Cerebellar nuclear complex (tissue), 1 donor: ENCODE measurements around the gene OR4F6.
"Not testable (repeated sequence)": the region's sequence is repeated elsewhere in the genome, so short reads cannot be mapped to it uniquely, and the experiment has no call there.

Experiments used
- DNase-seq, 2 experiments: peaks; one replicate each; lab custom pipeline; 2025; lab: John Stamatoyannopoulos, UW

OR4F6 gene

GRCh38 chr15:101803209-101803608, at the start of gene OR4F6:
Gene OR4F6, plus strand, starts transcription at chr15:101803509. Its CDS starts 2,211 bp downstream, at chr15:101805720.
- no peak for DNase-seq

GRCh38 chr15:101764669-101765339, 38.5 kb upstream of the OR4F6 start:
- not testable (repeated sequence) for DNase-seq

- not testable (repeated sequence) for DNase-seq
Observed at GRCh38 chr15:101765340-101765671, 38.0 kb upstream of the OR4F6 start.

- DNase-seq: no peak
Observed at GRCh38 chr15:101765772-101766456, 37.4 kb upstream of the OR4F6 start.

GRCh38 chr15:101767083-101767640, 36.1 kb upstream of the OR4F6 start:
- DNase-seq: not testable (repeated sequence)

GRCh38 chr15:101772921-101773320, 30.4 kb upstream of the OR4F6 start:
- DNase-seq: no peak

- DNase-seq: no peak
Observed at GRCh38 chr15:101773496-101774100, 29.7 kb upstream of the OR4F6 start.

- no peak for DNase-seq
Observed at GRCh38 chr15:101775136-101775535, 28.2 kb upstream of the OR4F6 start.

- DNase-seq: not testable (repeated sequence)
Observed at GRCh38 chr15:101778576-101778975, 24.7 kb upstream of the OR4F6 start.

GRCh38 chr15:101780225-101780624, 23.1 kb upstream of the OR4F6 start:
- not testable (repeated sequence) for DNase-seq

- DNase-seq: no peak
Observed at GRCh38 chr15:101781928-101782327, 21.4 kb upstream of the OR4F6 start.

GRCh38 chr15:101784644-101785043, 18.7 kb upstream of the OR4F6 start:
- no peak for DNase-seq

GRCh38 chr15:101786422-101786821, 16.9 kb upstream of the OR4F6 start:
- not testable (repeated sequence) for DNase-seq

GRCh38 chr15:101788001-101788400, 15.3 kb upstream of the OR4F6 start:
- not testable (repeated sequence) for DNase-seq

GRCh38 chr15:101788503-101789269, 14.6 kb upstream of the OR4F6 start:
- DNase-seq: not testable (repeated sequence)

- DNase-seq: not testable (repeated sequence)
Observed at GRCh38 chr15:101790748-101791147, 12.6 kb upstream of the OR4F6 start.

- DNase-seq: not testable (repeated sequence)
Observed at GRCh38 chr15:101793981-101794380, 9.3 kb upstream of the OR4F6 start.

GRCh38 chr15:101795455-101795854, 7.9 kb upstream of the OR4F6 start:
- no peak for DNase-seq

- DNase-seq: no peak
Observed at GRCh38 chr15:101799665-101800064, 3.6 kb upstream of the OR4F6 start.

- no peak for DNase-seq
Observed at GRCh38 chr15:101801048-101801447, 2.3 kb upstream of the OR4F6 start.

- no peak for DNase-seq
Observed at GRCh38 chr15:101803676-101804075, 367 bp downstream of the OR4F6 start.

- no peak for DNase-seq
Observed at GRCh38 chr15:101804375-101804774, 1.1 kb downstream of the OR4F6 start.
